NB4 (cell line): ENCODE results near the gene TRIM45.

Experiments used
- POLR2A ChIP-seq: IDR thresholded peaks from 2 replicates; pipeline ENCODE4 v1.6.1; 2011; ENCODE audit warnings: mild to moderate bottlenecking; ENCODE audit not compliant: insufficient read length; ENCODE audit errors: extremely low read depth
- TF ChIP-seq, protein P1 (sequence below): IDR thresholded peaks from one replicate; pipeline ENCODE4 v1.5.1; 2012; ENCODE audit warnings: low read depth, low read length
- TF ChIP-seq, protein P2 (sequence below): IDR thresholded peaks from 2 replicates; pipeline ENCODE4 v1.6.1; 2011; ENCODE audit warnings: low read depth, low read length

DNA sequence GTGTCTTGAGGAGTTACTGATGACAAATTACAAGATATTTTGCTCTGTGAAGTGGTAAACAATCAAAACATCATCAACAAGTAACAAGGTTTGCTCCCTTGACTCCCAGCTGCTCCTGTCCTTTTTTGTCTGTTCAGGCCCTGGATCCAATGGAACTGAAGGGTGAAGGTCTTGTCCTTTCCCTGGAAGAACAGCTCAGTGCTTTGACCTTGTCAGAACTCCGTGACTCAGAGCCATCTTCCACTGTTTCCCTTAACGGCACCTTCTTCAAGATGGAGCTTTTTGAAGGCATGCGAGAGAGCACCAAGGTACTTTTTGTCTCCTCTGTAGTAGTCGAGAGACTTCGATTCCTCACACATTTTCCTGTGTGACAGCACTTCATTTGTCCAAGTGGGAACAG lies 29.0 kb downstream of the TRIM45 start:
- TF ChIP-seq, protein P1, sequence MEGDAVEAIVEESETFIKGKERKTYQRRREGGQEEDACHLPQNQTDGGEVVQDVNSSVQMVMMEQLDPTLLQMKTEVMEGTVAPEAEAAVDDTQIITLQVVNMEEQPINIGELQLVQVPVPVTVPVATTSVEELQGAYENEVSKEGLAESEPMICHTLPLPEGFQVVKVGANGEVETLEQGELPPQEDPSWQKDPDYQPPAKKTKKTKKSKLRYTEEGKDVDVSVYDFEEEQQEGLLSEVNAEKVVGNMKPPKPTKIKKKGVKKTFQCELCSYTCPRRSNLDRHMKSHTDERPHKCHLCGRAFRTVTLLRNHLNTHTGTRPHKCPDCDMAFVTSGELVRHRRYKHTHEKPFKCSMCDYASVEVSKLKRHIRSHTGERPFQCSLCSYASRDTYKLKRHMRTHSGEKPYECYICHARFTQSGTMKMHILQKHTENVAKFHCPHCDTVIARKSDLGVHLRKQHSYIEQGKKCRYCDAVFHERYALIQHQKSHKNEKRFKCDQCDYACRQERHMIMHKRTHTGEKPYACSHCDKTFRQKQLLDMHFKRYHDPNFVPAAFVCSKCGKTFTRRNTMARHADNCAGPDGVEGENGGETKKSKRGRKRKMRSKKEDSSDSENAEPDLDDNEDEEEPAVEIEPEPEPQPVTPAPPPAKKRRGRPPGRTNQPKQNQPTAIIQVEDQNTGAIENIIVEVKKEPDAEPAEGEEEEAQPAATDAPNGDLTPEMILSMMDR = no peak
- no peak for TF ChIP-seq POLR2A
- TF ChIP-seq, protein P2, sequence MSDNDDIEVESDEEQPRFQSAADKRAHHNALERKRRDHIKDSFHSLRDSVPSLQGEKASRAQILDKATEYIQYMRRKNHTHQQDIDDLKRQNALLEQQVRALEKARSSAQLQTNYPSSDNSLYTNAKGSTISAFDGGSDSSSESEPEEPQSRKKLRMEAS = no peak
